HCEC 1CT (cell line): Measurements from ENCODE around the gene ASTN2.

Experiments used
- DNase-seq: peaks from one replicate; pipeline ENCODE4 v3.0.0-alpha.2; 2017

The ASTN2 gene

GRCh38 chr9:117063721-117064471 is 351.0 kb downstream of the ASTN2 start:
- DNase-seq, result no peak

- DNase-seq, result no peak
These were observed 353.9 kb downstream of the ASTN2 start for GRCh38 chr9:117060963-117061362.

GRCh38 chr9:117050007-117050406 is 364.9 kb downstream of the ASTN2 start:
- DNase-seq, result no peak

- no peak for DNase-seq
These were observed 368.1 kb downstream of the ASTN2 start for GRCh38 chr9:117046666-117047327.

- DNase-seq, result no peak
These were observed 370.6 kb downstream of the ASTN2 start for GRCh38 chr9:117044241-117044640.

GRCh38 chr9:117043159-117043558 is 371.7 kb downstream of the ASTN2 start:
- DNase-seq, result no peak

GRCh38 chr9:117035546-117035945 is 379.3 kb downstream of the ASTN2 start:
- DNase-seq, result no peak

GRCh38 chr9:117034866-117035265 is 380.0 kb downstream of the ASTN2 start:
- DNase-seq, result no peak

- no peak for DNase-seq
These were observed 384.5 kb downstream of the ASTN2 start for GRCh38 chr9:117030254-117030768.

GRCh38 chr9:117029341-117029740 is 385.5 kb downstream of the ASTN2 start:
- DNase-seq, result no peak

- no peak for DNase-seq
These were observed 386.6 kb downstream of the ASTN2 start for GRCh38 chr9:117028103-117028858.

- no peak for DNase-seq
These were observed 393.0 kb downstream of the ASTN2 start for GRCh38 chr9:117021906-117022305.

GRCh38 chr9:117018966-117019617 is 395.8 kb downstream of the ASTN2 start:
- no peak for DNase-seq

- no peak for DNase-seq
These were observed 397.4 kb downstream of the ASTN2 start for GRCh38 chr9:117017414-117017985.

GRCh38 chr9:117014061-117014460 is 400.8 kb downstream of the ASTN2 start:
- no peak for DNase-seq

GRCh38 chr9:117013440-117013995 is 401.3 kb downstream of the ASTN2 start:
- DNase-seq, result no peak

- no peak for DNase-seq
These were observed 404.8 kb downstream of the ASTN2 start for GRCh38 chr9:117010061-117010460.

GRCh38 chr9:117008876-117009275 is 406.0 kb downstream of the ASTN2 start:
- no peak for DNase-seq

- DNase-seq, result no peak
These were observed 406.4 kb downstream of the ASTN2 start for GRCh38 chr9:117008461-117008860.

GRCh38 chr9:117002686-117003085 is 412.2 kb downstream of the ASTN2 start:
- no peak for DNase-seq

- DNase-seq, result no peak
These were observed 414.0 kb downstream of the ASTN2 start for GRCh38 chr9:117000834-117001233.

GRCh38 chr9:117000196-117000723 is 414.6 kb downstream of the ASTN2 start:
- no peak for DNase-seq
